ENCODE results near the gene HSD17B14.
"Not testable (repeated sequence)": the region's sequence is repeated elsewhere in the genome, so short reads cannot be mapped to it uniquely, and the experiment has no call there.

The HSD17B14 gene

GRCh38 chr19:48867123-48867745, 30.9 kb upstream of the HSD17B14 start:
- no peak for ATAC-seq

- ATAC-seq: no peak
Observed at GRCh38 chr19:48866692-48867091, 30.4 kb upstream of the HSD17B14 start.

- ATAC-seq: no peak
Observed at GRCh38 chr19:48862827-48863226, 26.5 kb upstream of the HSD17B14 start.

- no peak for ATAC-seq
Observed at GRCh38 chr19:48861313-48861712, 25.0 kb upstream of the HSD17B14 start.

GRCh38 chr19:48859711-48860572, 23.7 kb upstream of the HSD17B14 start:
- no peak for ATAC-seq

- peak; percentile 81 to 90 for ATAC-seq
Observed at GRCh38 chr19:48858984-48859710, 22.9 kb upstream of the HSD17B14 start.

- ATAC-seq: no peak
Observed at GRCh38 chr19:48856921-48857320, 20.6 kb upstream of the HSD17B14 start.

- no peak for ATAC-seq
Observed at GRCh38 chr19:48854103-48854502, 17.8 kb upstream of the HSD17B14 start.

- no peak for ATAC-seq
Observed at GRCh38 chr19:48853483-48853882, 17.2 kb upstream of the HSD17B14 start.

- ATAC-seq: no peak
Observed at GRCh38 chr19:48852292-48852691, 16.0 kb upstream of the HSD17B14 start.

- ATAC-seq: not testable (repeated sequence)
Observed at GRCh38 chr19:48846659-48847058, 10.4 kb upstream of the HSD17B14 start.

- ATAC-seq: no peak
Observed at GRCh38 chr19:48845384-48845783, 9.1 kb upstream of the HSD17B14 start.

- no peak for ATAC-seq
Observed at GRCh38 chr19:48844472-48844871, 8.2 kb upstream of the HSD17B14 start.

- peak in 1 of 2 donors; percentile 56 for ATAC-seq
Observed at GRCh38 chr19:48842789-48843162, 6.5 kb upstream of the HSD17B14 start.

- no peak for ATAC-seq
Observed at GRCh38 chr19:48841571-48841970, 5.3 kb upstream of the HSD17B14 start.

- no peak for ATAC-seq
Observed at GRCh38 chr19:48841047-48841446, 4.8 kb upstream of the HSD17B14 start.

- ATAC-seq: no peak
Observed at GRCh38 chr19:48837687-48838086, 1.4 kb upstream of the HSD17B14 start.

GRCh38 chr19:48837051-48837524, 797 bp upstream of the HSD17B14 start:
- ATAC-seq: peak; percentile 74 to 85

GRCh38 chr19:48835734-48836088, 580 bp downstream of the HSD17B14 start:
- peak; percentile 95 to 98 for ATAC-seq

GRCh38 chr19:48833977-48834376, 2.3 kb downstream of the HSD17B14 start:
- no peak for ATAC-seq

GRCh38 chr19:48833049-48833448, 3.2 kb downstream of the HSD17B14 start:
- ATAC-seq: no peak

- ATAC-seq: no peak
Observed at GRCh38 chr19:48830965-48831364, 5.3 kb downstream of the HSD17B14 start.

- ATAC-seq: no peak
Observed at GRCh38 chr19:48830088-48830487, 6.2 kb downstream of the HSD17B14 start.

- no peak for ATAC-seq
Observed at GRCh38 chr19:48826606-48827020, 9.7 kb downstream of the HSD17B14 start.
